Naive thymus-derived CD4-positive, alpha-beta T cell (primary cell): ENCODE measurements around the gene ITIH4. TPM values are rescaled to one million over a fixed set of nuclear protein-coding genes. Genes with fewer than 3 reads are reported as not detected.

Experiments used
- ATAC-seq: fragments of 150-1000 bp; cut with Tn5 transposase; 2 replicates; pipeline ENCODE4 v1.10.0; 2021; ENCODE audit warnings: mild to moderate bottlenecking, moderate library complexity
- CTCF ChIA-PET: fragments of 350-600 bp; sonication (Branson Sonifier 250); formaldehyde crosslinking; loops from one replicate; lab custom pipeline; 2021; ENCODE audit warnings: antibody characterized with exemption; lab: Charles Lee
- POLR2A ChIA-PET: fragments of 350-600 bp; sonication (Branson Sonifier 250); formaldehyde crosslinking; loops from one replicate; lab custom pipeline; 2021; ENCODE audit warnings: antibody characterized with exemption, inconsistent platforms; lab: Charles Lee
- DNase-seq, 9 donors: peaks; one replicate each; pipeline versions ENCODE4 v3.0.0 to v3.0.0-alpha.2; 2020 to 2022; ENCODE audit warnings: mixed read lengths in 1 of 9
- H3K27ac ChIP-seq: one replicate; pipeline ENCODE4 v1.7.0; 2013; ENCODE audit warnings: mild to moderate bottlenecking, low read depth, low read length, moderate library complexity
- H3K27me3 ChIP-seq, 2 donors: one replicate each; pipeline ENCODE4 v1.7.0; 2013; ENCODE audit warnings: low read length in 2 of 2, mild to moderate bottlenecking in 2 of 2, moderate library complexity in 2 of 2; ENCODE audit not compliant: control insufficient read depth in 2 of 2, insufficient read depth in 2 of 2
- H3K36me3 ChIP-seq, 3 experiments: 1 replicate in 2 of 3; 2 replicates in 1 of 3; pipeline ENCODE4 v1.7.0; 2013; ENCODE audit warnings: low read length in 3 of 3, mild to moderate bottlenecking in 3 of 3, moderate library complexity in 1 of 3; ENCODE audit not compliant: insufficient read depth in 3 of 3, control insufficient read depth in 2 of 3
- H3K4me1 ChIP-seq, 2 donors: one replicate each; pipeline ENCODE4 v1.7.0; 2013; ENCODE audit warnings: low read length in 2 of 2, mild to moderate bottlenecking in 2 of 2, moderate library complexity in 1 of 2; ENCODE audit not compliant: control insufficient read depth in 2 of 2, insufficient read depth in 2 of 2
- H3K4me3 ChIP-seq: 2 replicates; pipeline ENCODE4 v1.7.0; 2013; ENCODE audit warnings: mild to moderate bottlenecking, low read length
- H3K9me3 ChIP-seq, 3 experiments: 1 replicate in 2 of 3; 2 replicates in 1 of 3; pipeline ENCODE4 v1.7.0; 2013; ENCODE audit warnings: low read length in 3 of 3; ENCODE audit not compliant: control insufficient read depth in 2 of 3
- H3K27ac Mint-ChIP-seq, 9 donors: one replicate each; pipeline ENCODE4 v1.8.0; 2020 to 2022; ENCODE audit warnings: mixed read lengths in 9 of 9, mild to moderate bottlenecking in 8 of 9, moderate library complexity in 5 of 9, inconsistent platforms in 2 of 9
- H3K27me3 Mint-ChIP-seq, 5 donors: one replicate each; pipeline ENCODE4 v1.8.0; 2021 to 2022; ENCODE audit warnings: mixed read lengths in 5 of 5, mild to moderate bottlenecking in 1 of 5
- H3K36me3 Mint-ChIP-seq, 5 donors: one replicate each; pipeline ENCODE4 v1.8.0; 2020 to 2022; ENCODE audit warnings: mixed read lengths in 5 of 5, mild to moderate bottlenecking in 3 of 5, inconsistent platforms in 1 of 5
- H3K4me1 Mint-ChIP-seq, 7 donors: one replicate each; pipeline ENCODE4 v1.8.0; 2020 to 2022; ENCODE audit warnings: mixed read lengths in 7 of 7, mild to moderate bottlenecking in 3 of 7, inconsistent platforms in 1 of 7
- H3K4me3 Mint-ChIP-seq, 10 donors: one replicate each; pipeline ENCODE4 v1.8.0; 2020 to 2022; ENCODE audit warnings: mild to moderate bottlenecking in 10 of 10, mixed read lengths in 10 of 10, moderate library complexity in 6 of 10, inconsistent platforms in 2 of 10
- H3K9me3 Mint-ChIP-seq, 11 donors: one replicate each; pipeline ENCODE4 v1.8.0; 2020 to 2022; ENCODE audit warnings: mixed read lengths in 11 of 11, mild to moderate bottlenecking in 4 of 11, inconsistent platforms in 1 of 11, moderate library complexity in 1 of 11
- intact Hi-C, 2 donors: fragments of 100-400 bp; cut with micrococcal nuclease; formaldehyde crosslinking; loops; one replicate each; pipeline ENCODE4 v1.15.1; 2023
- polyA plus RNA-seq, 2 donors: library from polyadenylated mRNA; unstranded; fragments of 300-500 nt; fragmentation: Illumina TruSeq; gene quantifications; one replicate each; pipeline ENCODE4 v1.2.3, GENCODE V29; 2021
- total RNA-seq, 6 experiments: library from RNA in 5 of 6; stranded (reverse) in 5 of 6; gene quantifications; 1 replicate in 5 of 6; 2 replicates in 1 of 6; pipeline ENCODE4 v1.2.3 and lab custom pipeline; 2021 to 2026

ITIH4 gene
- total and polyA plus RNA-seq, 7 experiments from 2014 or later: 0.08 to 37.6 (median 32.3) TPM

DNA sequence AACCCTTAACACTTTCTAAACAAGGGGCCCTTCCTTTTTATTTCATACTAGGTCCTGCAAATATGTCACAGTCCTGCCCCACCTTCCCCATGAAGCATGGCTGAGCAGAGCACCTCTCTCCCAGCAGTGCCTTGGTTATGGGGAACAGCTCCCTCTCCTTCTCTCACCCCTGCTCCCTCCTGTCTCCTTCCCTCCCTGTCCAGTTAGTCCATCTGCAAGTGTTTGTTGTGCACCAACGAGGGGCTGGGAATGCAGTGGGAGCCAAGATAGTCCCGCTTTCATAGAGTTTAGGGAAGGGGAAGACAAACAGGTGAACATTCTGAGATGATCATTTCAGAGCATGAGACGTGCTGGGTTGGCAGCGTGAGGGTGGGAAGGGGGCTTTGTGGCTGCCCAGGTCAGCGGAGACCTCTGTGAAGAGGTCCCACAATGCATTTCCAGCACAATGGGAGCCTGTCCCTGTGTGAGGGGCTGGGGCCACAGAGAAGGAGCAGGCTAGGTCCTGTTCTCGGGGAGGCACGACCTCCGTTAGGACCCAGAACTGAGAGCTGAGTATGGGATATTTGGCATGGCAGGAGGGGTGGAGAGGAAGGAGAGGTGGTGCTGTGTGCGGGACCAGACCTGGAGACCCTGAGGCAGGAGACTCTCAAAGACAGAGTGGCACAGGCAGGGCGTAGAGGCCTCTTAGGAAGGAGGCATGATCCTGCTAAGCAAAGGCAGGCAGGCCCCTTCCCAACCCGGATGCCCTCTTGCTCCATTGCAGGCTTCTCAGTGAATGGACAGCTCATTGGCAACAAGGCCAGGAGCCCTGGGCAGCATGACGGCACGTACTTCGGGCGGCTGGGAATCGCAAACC lies 41.4 kb downstream of the ITIH4 start:
- no peaks in the 10 kb centered on the region for H3K36me3 ChIP-seq
- peaks cover 0 to 4% (median 0%) of the 10 kb centered on the region in 7 donors for H3K4me1 Mint-ChIP-seq
- no peaks in the 10 kb centered on the region for H3K9me3 Mint-ChIP-seq
- CTCF ChIA-PET: no interaction called here
- intact Hi-C loops: no loop called here
- H3K9me3 ChIP-seq: no peaks in the 10 kb centered on the region
- H3K27me3 Mint-ChIP-seq: no peaks in the 10 kb centered on the region
- H3K4me3 ChIP-seq: no peak overlapping the region
- H3K27ac Mint-ChIP-seq: no peak overlapping the region
- no peak overlapping the region for H3K27ac ChIP-seq
- ATAC-seq: no peak
- no peaks in the 10 kb centered on the region for H3K4me1 ChIP-seq
- no peak overlapping the region for H3K4me3 Mint-ChIP-seq
- no peaks in the 10 kb centered on the region for H3K27me3 ChIP-seq
- no peaks in the 10 kb centered on the region for H3K36me3 Mint-ChIP-seq
- POLR2A ChIA-PET: no interaction called here
- DNase-seq: no peak

DNA sequence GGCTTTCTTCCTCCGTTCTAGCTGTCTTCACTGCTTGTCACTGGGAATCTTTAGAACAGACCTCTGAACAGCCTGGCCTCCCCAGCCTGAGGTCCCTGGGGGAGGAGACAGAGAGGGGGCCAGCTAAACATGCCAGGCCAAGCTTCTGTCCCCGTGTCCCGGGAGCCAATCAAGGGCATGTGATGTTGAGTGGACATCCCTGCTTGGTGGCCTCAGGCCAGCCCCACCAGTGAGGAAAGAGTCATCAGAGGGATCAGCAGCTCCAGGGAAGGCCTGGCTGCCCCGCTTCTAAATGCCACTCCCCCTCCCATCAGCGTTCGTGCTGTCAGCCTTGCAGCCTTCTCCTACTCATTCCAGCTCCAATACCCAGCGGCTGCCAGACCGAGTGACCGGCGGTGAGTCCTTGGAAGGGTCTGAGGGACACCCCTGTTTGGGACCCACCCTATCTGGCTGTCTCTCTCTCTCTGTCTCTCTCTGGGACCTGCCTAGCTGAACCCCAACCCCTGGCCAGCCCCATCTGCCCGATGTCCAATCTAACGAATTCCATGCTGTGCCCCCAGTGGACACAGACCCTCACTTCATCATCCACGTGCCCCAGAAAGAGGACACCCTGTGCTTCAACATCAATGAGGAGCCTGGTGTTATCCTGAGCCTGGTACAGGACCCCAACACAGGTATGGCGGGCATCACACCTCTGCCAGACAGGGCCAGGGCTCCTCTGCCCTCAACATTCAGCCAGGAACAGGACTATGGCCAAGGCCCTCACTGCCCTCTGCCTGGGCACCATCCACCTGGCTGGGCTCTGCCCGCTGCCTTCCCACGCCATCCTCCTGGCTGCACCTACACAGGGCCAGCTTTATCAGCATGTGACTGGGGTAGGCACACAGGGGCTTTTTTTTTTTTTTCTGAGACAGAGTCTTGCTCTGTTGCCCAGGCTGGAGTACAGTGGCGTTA lies 42.5 kb downstream of the ITIH4 start:
- Histone ChIP-seq H3K27ac (no peak overlapping the region), H3K4me1 (no peaks in the 10 kb centered on the region), H3K4me3 (no peak overlapping the region), H3K36me3 (no peaks in the 10 kb centered on the region), H3K9me3 (no peaks in the 10 kb centered on the region), H3K27me3 (no peaks in the 10 kb centered on the region)
- Mint-ChIP-seq H3K27ac (no peak overlapping the region), H3K27me3 (peaks cover 0 to under 1% (median 0%) of the 10 kb centered on the region in 5 donors), H3K36me3 (no peaks in the 10 kb centered on the region), H3K4me1 (no peaks in the 10 kb centered on the region), H3K9me3 (no peaks in the 10 kb centered on the region), H3K4me3 (no peak overlapping the region)
- POLR2A ChIA-PET: no interaction called here
- CTCF ChIA-PET: interaction anchor here (0.6 kb wide), 1 partner anchor 88 kb away, joined by 3 read pairs; no protein-coding TSS in a partner anchor
- DNase-seq (no peak), ATAC-seq (no peak)
- intact Hi-C loops: no loop called here

DNA sequence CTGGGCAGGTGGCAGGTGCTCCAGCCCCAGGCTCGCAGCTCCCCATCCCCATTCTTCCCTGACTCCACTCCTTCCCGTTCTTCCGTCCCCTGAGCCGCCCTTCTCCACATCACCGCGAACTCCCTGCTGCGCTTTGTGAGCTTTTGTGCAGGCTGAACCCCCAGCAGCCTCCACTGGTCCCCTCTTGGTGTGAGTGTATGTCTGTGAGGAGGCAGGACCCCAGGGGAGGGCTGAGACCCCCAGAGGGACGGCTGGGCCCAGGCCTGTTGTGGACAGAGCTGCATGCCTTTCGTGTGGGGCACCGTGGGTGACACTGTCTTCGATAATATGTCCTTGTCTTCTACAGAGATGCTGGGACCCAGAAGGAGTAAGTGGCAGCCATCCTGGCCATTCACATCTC lies 43.2 kb downstream of the ITIH4 start:
- Histone ChIP-seq H3K4me3 (no peak overlapping the region), H3K27ac (no peak overlapping the region), H3K9me3 (no peaks in the 10 kb centered on the region), H3K27me3 (no peaks in the 10 kb centered on the region), H3K36me3 (no peaks in the 10 kb centered on the region), H3K4me1 (no peaks in the 10 kb centered on the region)
- POLR2A ChIA-PET: no interaction called here
- no peaks in the 10 kb centered on the region for H3K4me1 Mint-ChIP-seq
- ATAC-seq (no peak), DNase-seq (no peak)
- intact Hi-C loops: no loop called here
- no peak overlapping the region for H3K27ac Mint-ChIP-seq
- CTCF ChIA-PET: interaction anchor here (0.6 kb wide), 1 partner anchor 89 kb away, joined by 3 read pairs; no protein-coding TSS in a partner anchor
- peaks cover 0 to 5% (median 1%) of the 10 kb centered on the region in 5 donors for H3K27me3 Mint-ChIP-seq
- no peak overlapping the region for H3K4me3 Mint-ChIP-seq
- no peaks in the 10 kb centered on the region for H3K36me3 Mint-ChIP-seq
- H3K9me3 Mint-ChIP-seq: no peaks in the 10 kb centered on the region

DNA sequence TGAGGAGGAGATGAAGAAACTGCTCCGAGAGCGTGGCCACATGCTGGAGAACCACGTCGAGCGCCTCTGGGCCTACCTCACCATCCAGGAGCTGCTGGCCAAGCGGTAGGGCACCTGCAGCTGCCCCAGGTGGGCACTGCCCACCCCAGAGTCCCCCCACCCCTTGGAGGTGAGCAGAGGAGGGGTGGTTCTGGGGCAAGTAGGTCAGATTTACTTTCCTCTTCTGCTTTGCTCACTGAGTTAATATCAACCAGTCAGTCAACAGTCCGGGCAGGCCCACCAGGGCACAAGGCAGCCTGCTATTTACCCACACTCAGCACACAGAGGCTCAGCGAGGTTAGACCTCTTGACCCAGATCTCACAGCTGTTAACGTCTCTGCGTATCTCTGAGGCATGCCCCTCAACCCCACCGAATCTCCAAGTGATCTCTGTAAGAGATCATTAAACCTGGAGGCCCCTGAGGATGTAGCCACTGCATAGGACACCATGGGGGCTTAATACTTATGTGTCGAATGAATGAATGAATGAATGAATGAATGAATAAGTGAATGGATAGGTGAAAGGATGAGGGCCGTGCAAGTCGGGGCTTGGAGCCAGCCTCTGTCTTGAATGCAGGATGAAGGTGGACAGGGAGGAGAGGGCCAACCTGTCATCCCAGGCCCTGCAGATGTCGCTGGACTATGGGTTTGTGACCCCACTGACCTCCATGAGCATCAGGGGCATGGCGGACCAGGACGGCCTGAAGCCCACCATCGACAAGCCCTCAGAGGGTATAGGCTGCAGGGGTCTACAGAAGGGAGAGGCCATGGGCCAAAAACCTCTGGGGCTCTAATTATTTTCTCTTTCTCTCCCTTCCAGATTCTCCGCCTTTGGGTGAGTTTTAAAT lies 43.9 kb downstream of the ITIH4 start:
- no peaks in the 10 kb centered on the region for H3K36me3 Mint-ChIP-seq
- CTCF ChIA-PET: no interaction called here

DNA sequence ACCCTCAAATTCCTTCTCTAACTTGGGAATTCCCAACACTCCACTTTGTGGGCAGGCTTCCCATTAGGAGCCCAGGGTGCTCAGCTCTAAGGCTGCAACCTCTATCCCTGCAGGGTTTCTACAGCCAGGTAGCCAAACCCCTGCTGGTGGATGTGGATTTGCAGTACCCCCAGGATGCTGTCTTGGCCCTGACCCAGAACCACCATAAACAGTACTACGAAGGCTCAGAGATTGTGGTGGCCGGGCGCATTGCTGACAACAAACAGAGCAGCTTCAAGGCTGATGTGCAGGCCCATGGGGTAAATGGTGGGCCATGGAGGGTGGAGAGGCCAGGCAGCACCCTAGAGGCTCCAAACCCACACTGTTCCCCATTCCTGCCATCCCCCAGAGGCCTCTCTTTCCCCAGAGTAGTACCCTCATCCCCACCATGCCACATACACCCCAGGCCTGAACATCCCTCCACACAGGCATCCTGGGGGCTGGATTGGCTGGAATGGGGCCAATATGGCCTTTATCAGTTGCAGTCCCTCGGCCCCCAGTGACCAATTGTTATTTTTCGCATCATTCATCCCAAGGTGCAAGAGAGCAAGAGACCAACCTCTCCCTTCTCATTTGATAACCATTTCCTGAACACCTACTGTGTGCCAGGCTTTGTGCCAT lies 45.4 kb downstream of the ITIH4 start:
- Histone ChIP-seq H3K4me3 (no peak overlapping the region), H3K36me3 (no peaks in the 10 kb centered on the region), H3K27me3 (no peaks in the 10 kb centered on the region), H3K27ac (no peak overlapping the region), H3K9me3 (no peaks in the 10 kb centered on the region), H3K4me1 (no peaks in the 10 kb centered on the region)
- H3K4me1 Mint-ChIP-seq: peaks cover 0 to 6% (median 0%) of the 10 kb centered on the region in 7 donors
- no peak overlapping the region for H3K4me3 Mint-ChIP-seq
- H3K27me3 Mint-ChIP-seq: peaks cover 0 to 11% (median 3%) of the 10 kb centered on the region in 5 donors
- no peaks in the 10 kb centered on the region for H3K36me3 Mint-ChIP-seq
- no peak for DNase-seq
- no peaks in the 10 kb centered on the region for H3K9me3 Mint-ChIP-seq
- ChIA-PET POLR2A (no interaction called here), CTCF (no interaction called here)
- no peak for ATAC-seq
- no peak overlapping the region for H3K27ac Mint-ChIP-seq
- intact Hi-C loops: no loop called here

More for the DNA sequence above, 43.9 kb downstream of the ITIH4 start:
- Mint-ChIP-seq H3K9me3 (no peaks in the 10 kb centered on the region), H3K27ac (no peak overlapping the region), H3K4me3 (no peak overlapping the region), H3K4me1 (peaks cover 0 to 6% (median 0%) of the 10 kb centered on the region in 7 donors), H3K27me3 (peaks cover 0 to 11% (median 3%) of the 10 kb centered on the region in 5 donors)
- intact Hi-C loops: no loop called here
- no peaks in the 10 kb centered on the region for H3K27me3 ChIP-seq
- H3K4me3 ChIP-seq: no peak overlapping the region
- no peak overlapping the region for H3K27ac ChIP-seq
- DNase-seq (no peak), ATAC-seq (no peak)
- POLR2A ChIA-PET: no interaction called here
- H3K9me3 ChIP-seq: no peaks in the 10 kb centered on the region
- H3K36me3 ChIP-seq: no peaks in the 10 kb centered on the region
- no peaks in the 10 kb centered on the region for H3K4me1 ChIP-seq
